Measurements from ENCODE around the gene CARS2.
"Not testable (repeated sequence)": the region's sequence is repeated elsewhere in the genome, so short reads cannot be mapped to it uniquely, and the experiment has no call there.

CARS2 gene

GRCh38 chr13:110637747-110638146 is 68.2 kb downstream of the CARS2 start:
- DNase-seq (ENCODE audit: low read depth) = no peak

- no peak for DNase-seq (ENCODE audit: low read depth)
These were observed 68.6 kb downstream of the CARS2 start for GRCh38 chr13:110637275-110637674.

DNA sequence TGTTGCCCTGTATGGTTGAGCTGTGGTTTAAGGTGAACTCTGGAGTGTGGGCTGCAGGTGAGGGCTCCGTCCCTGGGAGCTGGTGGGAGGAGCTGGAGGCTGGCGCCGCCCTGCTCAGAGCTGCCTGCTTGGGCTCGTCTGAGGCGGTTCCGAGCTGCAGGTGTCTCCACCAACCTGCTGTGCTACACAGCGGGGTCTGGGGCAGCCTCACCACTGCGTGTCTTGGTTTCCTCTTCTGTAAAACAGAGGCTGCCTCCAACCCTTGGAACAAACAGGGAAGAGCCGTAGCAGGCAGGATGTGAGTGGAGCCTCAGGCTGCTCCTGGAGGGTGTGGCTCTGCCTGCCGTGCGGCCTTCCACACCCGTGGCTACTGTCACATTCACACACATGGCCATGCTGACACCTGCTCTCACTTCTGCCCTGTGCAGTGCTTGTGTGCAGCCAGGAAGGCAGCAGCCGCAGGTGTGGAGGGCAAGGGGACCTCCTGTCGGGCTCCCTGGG is 69.2 kb downstream of the CARS2 start:
- DNase-seq (ENCODE audit: low read depth) = no peak

DNA sequence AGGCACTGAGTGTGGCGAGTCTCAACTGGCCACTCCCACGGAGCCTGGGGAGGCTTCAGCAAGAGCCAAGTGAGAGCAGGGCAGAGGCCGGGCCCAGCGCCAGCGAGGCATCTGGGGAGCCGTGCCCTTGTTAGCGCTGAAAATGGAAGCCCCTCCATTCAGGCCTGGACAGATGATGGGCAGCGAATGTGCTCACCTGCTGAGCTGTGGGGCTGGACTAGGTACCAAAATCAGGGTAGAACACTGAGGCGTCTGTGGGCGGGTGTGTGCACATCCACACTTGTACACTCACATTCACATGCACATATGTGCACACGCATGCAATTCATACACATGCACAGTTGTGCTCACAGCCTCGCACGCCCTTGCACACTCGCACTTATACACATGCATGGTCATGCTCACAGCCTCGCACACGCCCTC is 69.9 kb downstream of the CARS2 start:
- DNase-seq (ENCODE audit: low read depth) = no peak

DNA sequence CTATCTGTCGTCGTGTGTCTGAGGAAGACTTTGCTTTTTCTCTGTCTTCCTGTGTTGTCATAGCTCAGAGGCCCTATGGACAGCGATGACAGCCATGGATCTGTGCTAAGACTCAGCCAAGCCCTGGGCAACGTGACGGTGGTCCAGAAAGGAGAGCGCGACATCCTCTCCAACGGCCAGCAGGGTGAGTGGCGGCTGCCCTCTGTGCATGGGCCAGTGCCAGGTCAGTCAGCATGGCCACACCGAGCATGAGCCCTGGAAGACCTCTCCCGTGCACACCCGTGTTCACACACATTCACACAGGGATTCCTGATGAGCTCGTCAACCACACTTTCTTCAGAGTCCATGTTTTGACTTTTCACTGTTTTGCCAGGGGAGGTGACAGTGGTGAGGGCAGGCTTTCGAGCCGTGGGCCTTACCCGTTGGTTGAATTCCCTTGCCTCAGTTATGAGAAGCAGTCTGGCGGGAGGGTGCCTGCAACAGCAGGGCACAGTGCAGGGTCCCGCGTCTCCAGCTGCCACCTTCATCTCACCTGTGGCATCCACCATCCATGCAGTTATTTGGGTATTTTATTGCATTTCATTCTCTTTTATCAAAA is 70.4 kb downstream of the CARS2 start:
- DNase-seq (ENCODE audit: low read depth) = no peak

DNA sequence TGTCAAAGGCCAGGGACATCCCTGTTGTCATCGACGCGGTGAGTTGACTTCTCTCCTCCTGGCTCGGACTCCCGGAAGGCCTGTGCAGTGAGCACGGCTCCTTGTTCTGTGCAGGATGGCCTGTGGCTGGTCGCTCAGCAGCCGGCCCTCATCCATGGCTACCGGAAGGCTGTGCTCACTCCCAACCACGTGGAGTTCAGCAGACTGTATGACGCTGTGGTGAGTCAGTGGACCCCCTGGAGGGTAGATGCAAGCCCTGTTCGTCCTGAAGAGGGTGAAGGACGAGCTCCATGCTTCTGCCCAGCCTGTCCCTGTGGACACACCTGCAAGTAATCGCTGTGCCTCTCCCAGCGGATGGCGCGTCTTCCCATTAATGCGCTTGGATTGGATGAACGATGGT is 71.4 kb downstream of the CARS2 start:
- no peak for DNase-seq (ENCODE audit: low read depth)

DNA sequence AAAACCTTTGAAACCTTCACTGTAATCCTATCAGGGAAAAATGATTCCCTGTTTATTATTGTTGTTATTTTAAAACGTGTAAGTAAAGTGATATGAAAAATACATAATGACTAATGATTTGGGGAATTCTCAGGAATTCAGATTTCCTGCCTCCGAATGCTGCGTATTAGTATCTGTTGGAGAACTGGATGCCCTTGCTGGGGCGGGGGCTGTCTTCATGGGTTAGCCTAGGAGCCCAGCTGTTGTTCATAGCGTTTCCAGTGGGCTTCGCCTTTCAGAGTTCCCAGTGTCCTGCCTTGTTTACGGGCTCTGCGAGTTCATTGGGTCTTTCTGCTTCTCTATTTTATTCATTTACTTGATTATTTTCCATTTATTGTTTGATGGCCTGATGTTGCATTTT is 72.1 kb downstream of the CARS2 start:
- DNase-seq (ENCODE audit: low read depth) = no peak

DNA sequence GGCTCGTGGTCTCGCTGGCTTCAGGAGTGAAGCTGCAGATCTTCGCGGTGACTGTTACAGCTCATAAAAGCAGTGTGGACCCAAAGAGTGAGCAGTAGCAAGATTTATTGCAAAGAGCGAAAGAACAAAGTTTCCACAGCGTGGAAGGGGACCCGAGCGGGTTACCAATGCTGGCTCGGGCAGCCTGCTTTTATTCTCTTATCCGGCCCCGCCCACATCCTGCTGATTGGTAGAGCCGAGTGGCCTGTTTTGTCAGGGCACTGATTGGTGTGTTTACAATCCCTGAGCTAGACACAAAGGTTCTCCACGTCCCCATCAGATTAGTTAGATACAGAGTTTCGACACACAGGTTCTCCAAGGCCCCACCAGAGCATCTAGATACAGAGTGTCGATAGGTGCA is 73.7 kb downstream of the CARS2 start:
- DNase-seq (ENCODE audit: low read depth) = not testable (repeated sequence)

DNA sequence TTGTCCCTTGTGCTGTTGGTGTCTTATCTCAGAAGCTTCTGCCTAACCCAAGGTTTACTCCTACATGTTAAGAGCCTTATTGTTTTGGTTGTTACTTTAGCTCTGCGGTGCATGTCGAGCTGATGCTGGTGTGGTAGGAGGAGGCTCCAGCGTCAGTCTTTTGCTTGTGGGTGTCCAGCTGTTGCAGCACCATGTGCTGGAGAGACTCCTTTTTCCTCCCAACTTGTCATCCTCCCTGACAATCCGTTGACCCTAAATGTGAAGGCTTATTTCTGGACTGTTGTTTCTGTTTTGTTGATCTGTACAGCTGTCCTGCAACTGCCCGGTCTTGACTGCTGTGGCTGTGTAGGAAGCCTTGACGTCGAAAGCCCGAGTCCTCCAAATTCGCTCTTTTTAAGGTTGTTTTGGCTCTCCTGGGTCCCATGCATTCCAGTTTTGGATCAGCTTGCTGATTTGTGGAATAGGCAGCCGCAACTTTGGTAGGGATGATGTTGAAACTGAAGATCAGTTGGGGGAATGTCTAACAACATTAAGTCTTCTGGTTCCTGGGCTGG is 75.3 kb downstream of the CARS2 start:
- DNase-seq (ENCODE audit: low read depth) = no peak

- DNase-seq (ENCODE audit: low read depth) = no peak
These were observed 76.2 kb downstream of the CARS2 start for GRCh38 chr13:110629735-110630134.

- no peak for DNase-seq (ENCODE audit: low read depth)
These were observed 76.8 kb downstream of the CARS2 start for GRCh38 chr13:110628952-110629701.

- no peak for DNase-seq (ENCODE audit: low read depth)
These were observed 77.5 kb downstream of the CARS2 start for GRCh38 chr13:110628477-110628793.

GRCh38 chr13:110627761-110628476 is 78.0 kb downstream of the CARS2 start:
- no peak for DNase-seq (ENCODE audit: low read depth)

GRCh38 chr13:110627351-110627750 is 78.6 kb downstream of the CARS2 start:
- DNase-seq (ENCODE audit: low read depth) = no peak

DNA sequence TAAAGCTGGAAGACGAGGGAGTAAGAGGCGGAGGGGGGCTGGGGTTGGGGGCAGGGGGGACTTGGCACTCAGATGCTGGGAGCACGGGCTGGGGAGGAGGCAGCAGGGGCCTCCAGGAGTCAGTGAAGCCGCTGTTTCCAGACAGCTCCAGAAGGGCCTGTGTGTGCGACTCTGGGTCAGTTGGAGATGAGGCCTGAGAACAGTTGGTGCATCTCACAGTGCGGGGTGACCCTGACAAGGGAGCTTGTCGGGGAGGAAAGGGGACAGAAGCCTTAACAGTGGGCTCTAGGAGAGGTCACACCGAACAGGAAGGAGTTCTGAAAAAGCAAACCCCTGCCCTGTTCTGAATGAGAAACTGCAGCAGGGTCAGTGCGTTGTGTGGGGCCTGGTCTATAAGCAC is 79.4 kb downstream of the CARS2 start:
- DNase-seq (ENCODE audit: low read depth) = no peak

GRCh38 chr13:110625771-110626321 is 80.1 kb downstream of the CARS2 start:
- no peak for DNase-seq (ENCODE audit: low read depth)

GRCh38 chr13:110624766-110625756 is 80.9 kb downstream of the CARS2 start:
- DNase-seq (ENCODE audit: low read depth) = no peak

DNA sequence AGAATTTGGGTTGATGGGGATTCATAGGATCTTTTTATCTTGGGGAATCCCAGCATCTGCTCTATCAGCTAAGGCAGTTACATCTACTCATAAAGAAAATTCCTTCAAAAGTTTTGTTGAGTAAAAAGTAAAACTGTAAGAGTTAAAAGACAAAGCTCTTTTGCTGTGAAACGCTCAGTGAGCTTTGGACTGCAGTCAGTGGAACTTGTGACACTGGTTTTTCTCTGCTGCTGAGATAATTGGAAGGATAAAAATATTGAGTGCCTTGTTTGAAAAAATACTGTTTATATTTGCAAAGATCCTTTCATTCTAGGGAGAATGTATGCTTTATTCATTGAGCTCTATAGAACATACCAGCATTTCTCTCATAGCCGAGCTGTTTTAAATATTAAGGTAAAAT is 85.3 kb downstream of the CARS2 start:
- DNase-seq (ENCODE audit: low read depth) = no peak

DNA sequence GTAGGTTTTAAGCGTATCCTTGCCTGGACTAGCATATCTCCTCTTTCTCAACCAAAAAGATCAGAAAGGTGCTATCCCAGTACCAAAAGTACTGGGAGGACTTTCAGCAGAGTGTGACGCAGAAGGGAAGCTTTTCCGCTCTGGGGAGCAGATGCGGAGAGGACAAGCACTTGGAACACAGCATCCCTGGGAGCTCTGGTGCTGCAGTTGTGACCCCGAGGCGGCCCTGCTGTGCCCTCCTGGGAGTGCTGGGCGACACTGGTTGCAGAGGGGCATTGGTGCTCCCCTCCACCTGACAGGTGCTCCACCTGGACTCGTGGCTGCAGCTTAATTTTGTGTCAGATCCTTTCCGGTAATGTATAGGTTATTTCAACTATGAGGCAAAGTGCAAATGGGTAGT is 87.1 kb downstream of the CARS2 start:
- DNase-seq (ENCODE audit: low read depth) = no peak

DNA sequence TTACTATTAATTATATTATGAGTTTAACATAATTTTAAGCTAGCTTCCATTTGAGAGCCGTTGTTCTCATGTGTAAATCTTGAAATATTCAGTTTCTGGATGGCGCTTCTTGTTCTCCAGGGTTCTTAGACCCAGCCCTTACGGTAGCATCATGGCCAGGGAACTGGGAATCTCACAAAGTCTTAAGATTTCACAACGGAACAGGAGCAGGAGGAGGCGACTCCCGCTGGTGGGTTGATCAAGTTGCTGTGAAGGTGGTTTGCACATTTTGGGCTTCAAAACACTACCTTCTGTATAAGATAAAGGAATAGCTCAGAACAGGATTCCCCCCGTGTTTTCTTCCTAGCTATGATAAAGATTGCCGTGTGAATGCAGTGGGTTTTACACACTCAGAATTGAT is 87.7 kb downstream of the CARS2 start:
- no peak for DNase-seq (ENCODE audit: low read depth)

DNA sequence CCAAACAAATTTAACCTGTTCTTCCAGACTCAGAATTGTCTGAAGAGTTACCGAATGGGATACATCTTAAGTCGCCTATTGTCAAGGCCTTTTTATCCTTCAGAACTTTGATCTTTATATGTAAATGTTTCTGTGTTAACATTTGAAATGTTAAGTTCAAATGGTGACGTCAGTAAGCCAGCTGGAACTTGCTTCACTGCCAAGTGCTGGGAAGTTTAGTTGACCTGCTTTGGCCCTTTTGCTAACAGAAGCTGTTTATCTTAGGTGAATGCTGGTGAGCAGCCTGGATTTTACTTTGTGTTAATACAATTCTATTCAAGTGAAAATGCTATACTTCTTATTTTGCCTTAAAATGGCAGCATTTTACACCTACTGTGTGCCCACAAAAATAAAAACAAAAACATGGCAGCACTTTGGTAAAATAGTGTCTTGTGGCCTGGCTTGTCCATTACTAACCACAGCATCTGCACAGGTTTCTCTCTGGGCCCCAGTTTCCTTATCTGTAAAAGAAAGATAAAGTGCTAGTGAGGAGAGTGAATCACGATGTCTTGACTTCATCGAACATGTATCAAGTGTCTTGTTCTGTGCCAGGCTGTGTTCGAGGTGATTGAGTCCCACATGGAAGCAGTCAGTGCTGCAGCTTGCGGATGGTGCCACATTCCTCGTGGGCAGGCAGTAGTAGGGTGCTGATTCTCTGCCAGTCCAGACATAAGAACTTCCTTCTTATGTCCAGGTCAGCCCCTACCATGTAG is 88.4 kb downstream of the CARS2 start:
- no peak for DNase-seq (ENCODE audit: low read depth)

All from stimulated activated CD8-positive, alpha-beta memory T cell treated with anti-CD3 and anti-CD28 coated beads, Interleukin-15, amount 100 ng/mL, for 1 hour (primary cell).